GM21526 (cell line): Measurements from ENCODE around the gene MROH9.

ENCODE experiments used
- ATAC-seq: cut with Tn5 transposase; IDR thresholded peaks from one replicate; pipeline ENCODE4 v1.9.1; 2021; ENCODE audit warnings: moderate library complexity; ENCODE audit not compliant: unreplicated experiment, low FRiP score

The MROH9 gene

GRCh38 chr1:170967042-170967910, 31.9 kb downstream of the MROH9 start:
- ATAC-seq, result peak; percentile 80

GRCh38 chr1:170970256-170970655, 34.9 kb downstream of the MROH9 start:
- no peak for ATAC-seq

- ATAC-seq, result no peak
Measured at GRCh38 chr1:170978371-170978910, 43.1 kb downstream of the MROH9 start.

GRCh38 chr1:170985406-170985805, 50.1 kb downstream of the MROH9 start:
- ATAC-seq, result no peak

GRCh38 chr1:170986901-170987300, 51.6 kb downstream of the MROH9 start:
- ATAC-seq, result no peak

- no peak for ATAC-seq
Measured at GRCh38 chr1:170987424-170987823, 52.1 kb downstream of the MROH9 start.

GRCh38 chr1:170993151-170993550, 57.8 kb downstream of the MROH9 start:
- no peak for ATAC-seq

- no peak for ATAC-seq
Measured at GRCh38 chr1:170993717-170994116, 58.4 kb downstream of the MROH9 start.

- ATAC-seq, result no peak
Measured at GRCh38 chr1:171014880-171015279, 79.5 kb downstream of the MROH9 start.

- ATAC-seq, result no peak
Measured at GRCh38 chr1:171017426-171017825, 82.1 kb downstream of the MROH9 start.

GRCh38 chr1:171019971-171020370, 84.6 kb downstream of the MROH9 start:
- no peak for ATAC-seq

GRCh38 chr1:171032822-171033702, 97.7 kb downstream of the MROH9 start:
- ATAC-seq, result no peak

GRCh38 chr1:171037626-171038025, 102.3 kb downstream of the MROH9 start:
- ATAC-seq, result no peak

- ATAC-seq, result no peak
Measured at GRCh38 chr1:171038284-171038683, 103.0 kb downstream of the MROH9 start.

GRCh38 chr1:171048014-171048413, 112.7 kb downstream of the MROH9 start:
- ATAC-seq, result no peak

- no peak for ATAC-seq
Measured at GRCh38 chr1:171052977-171053376, 117.6 kb downstream of the MROH9 start.

- no peak for ATAC-seq
Measured at GRCh38 chr1:171055966-171056643, 120.8 kb downstream of the MROH9 start.

- ATAC-seq, result no peak
Measured at GRCh38 chr1:171061425-171062143, 126.2 kb downstream of the MROH9 start.

- no peak for ATAC-seq
Measured at GRCh38 chr1:171062902-171063301, 127.6 kb downstream of the MROH9 start.

- ATAC-seq, result no peak
Measured at GRCh38 chr1:171075041-171075440, 139.7 kb downstream of the MROH9 start.
